GM19238 (cell line): Measurements from ENCODE around the gene TRUB1.
"Not testable (repeated sequence)": the region's sequence is repeated elsewhere in the genome, so short reads cannot be mapped to it uniquely, and the experiment has no call there.

Source experiments
- DNase-seq: peaks from one replicate; pipeline ENCODE4 v3.0.0; 2011; ENCODE audit warnings: low spot score; ENCODE audit not compliant: insufficient read length

The TRUB1 gene

GRCh38 chr10:114937962-114938855 lies at the start of gene TRUB1:
Gene TRUB1 (plus strand): TSS chr10:114938195. CDS start chr10:114938254, 59 bp downstream.
- DNase-seq = peak; percentile 69

- no peak for DNase-seq
Measured at GRCh38 chr10:114893251-114893650, 44.7 kb upstream of the TRUB1 start.

- no peak for DNase-seq
Measured at GRCh38 chr10:114894911-114895310, 43.1 kb upstream of the TRUB1 start.

- not testable (repeated sequence) for DNase-seq
Measured at GRCh38 chr10:114897011-114897410, 41.0 kb upstream of the TRUB1 start.

- no peak for DNase-seq
Measured at GRCh38 chr10:114897593-114897992, 40.4 kb upstream of the TRUB1 start.

- DNase-seq = no peak
Measured at GRCh38 chr10:114899982-114900381, 38.0 kb upstream of the TRUB1 start.

GRCh38 chr10:114900658-114901057 lies 37.3 kb upstream of the TRUB1 start:
- no peak for DNase-seq

GRCh38 chr10:114902151-114902550 lies 35.8 kb upstream of the TRUB1 start:
- no peak for DNase-seq

- DNase-seq = no peak
Measured at GRCh38 chr10:114905450-114905849, 32.5 kb upstream of the TRUB1 start.

- DNase-seq = no peak
Measured at GRCh38 chr10:114906981-114907380, 31.0 kb upstream of the TRUB1 start.

GRCh38 chr10:114908896-114909295 lies 29.1 kb upstream of the TRUB1 start:
- DNase-seq = no peak

- DNase-seq = no peak
Measured at GRCh38 chr10:114911052-114911711, 26.8 kb upstream of the TRUB1 start.

GRCh38 chr10:114911801-114912469 lies 26.1 kb upstream of the TRUB1 start:
- DNase-seq = no peak

GRCh38 chr10:114912470-114912859 lies 25.5 kb upstream of the TRUB1 start:
- DNase-seq = no peak

- DNase-seq = no peak
Measured at GRCh38 chr10:114914560-114914959, 23.4 kb upstream of the TRUB1 start.

- DNase-seq = no peak
Measured at GRCh38 chr10:114915294-114915693, 22.7 kb upstream of the TRUB1 start.

GRCh38 chr10:114916653-114917052 lies 21.3 kb upstream of the TRUB1 start:
- no peak for DNase-seq

GRCh38 chr10:114917459-114917858 lies 20.5 kb upstream of the TRUB1 start:
- DNase-seq = no peak

- DNase-seq = no peak
Measured at GRCh38 chr10:114917927-114918672, 19.9 kb upstream of the TRUB1 start.

GRCh38 chr10:114920459-114920858 lies 17.5 kb upstream of the TRUB1 start:
- DNase-seq = no peak

GRCh38 chr10:114922003-114922402 lies 16.0 kb upstream of the TRUB1 start:
- no peak for DNase-seq
